PFSK-1 (cell line): ENCODE results near the gene BBIP1.

Experiments used
- FOXP2 ChIP-seq: optimal IDR thresholded peaks from 2 replicates; pipeline ENCODE3; 2011; ENCODE audit warnings: borderline replicate concordance, control low read depth, inconsistent platforms; ENCODE audit not compliant: insufficient read depth; ENCODE audit errors: extremely low read length, extremely low read depth
- POLR2AphosphoS5 ChIP-seq: IDR thresholded peaks from 2 replicates; pipeline ENCODE4 v1.6.1; 2012; ENCODE audit warnings: low read depth, mild to moderate bottlenecking, control low read depth, low read length, moderate library complexity
- REST ChIP-seq, 2 experiments: IDR thresholded peaks; 2 replicates each; pipeline versions ENCODE4 v1.6.1 to v1.8.0; 2011 to 2012; ENCODE audit warnings: low read depth in 2 of 2, low read length in 2 of 2, control low read depth in 1 of 2, inconsistent platforms in 1 of 2, mild to moderate bottlenecking in 1 of 2, moderate library complexity in 1 of 2; ENCODE audit not compliant: insufficient read depth in 1 of 2
- SIN3A ChIP-seq: IDR thresholded peaks from 2 replicates; pipeline ENCODE4 v1.6.1; 2012; ENCODE audit warnings: mild to moderate bottlenecking, low read length, moderate library complexity, borderline replicate concordance; ENCODE audit not compliant: insufficient read depth
- TAF1 ChIP-seq: IDR thresholded peaks from 2 replicates; pipeline ENCODE4 v1.6.1; 2012; ENCODE audit warnings: low read length, control low read depth, borderline replicate concordance; ENCODE audit not compliant: insufficient read depth

DNA sequence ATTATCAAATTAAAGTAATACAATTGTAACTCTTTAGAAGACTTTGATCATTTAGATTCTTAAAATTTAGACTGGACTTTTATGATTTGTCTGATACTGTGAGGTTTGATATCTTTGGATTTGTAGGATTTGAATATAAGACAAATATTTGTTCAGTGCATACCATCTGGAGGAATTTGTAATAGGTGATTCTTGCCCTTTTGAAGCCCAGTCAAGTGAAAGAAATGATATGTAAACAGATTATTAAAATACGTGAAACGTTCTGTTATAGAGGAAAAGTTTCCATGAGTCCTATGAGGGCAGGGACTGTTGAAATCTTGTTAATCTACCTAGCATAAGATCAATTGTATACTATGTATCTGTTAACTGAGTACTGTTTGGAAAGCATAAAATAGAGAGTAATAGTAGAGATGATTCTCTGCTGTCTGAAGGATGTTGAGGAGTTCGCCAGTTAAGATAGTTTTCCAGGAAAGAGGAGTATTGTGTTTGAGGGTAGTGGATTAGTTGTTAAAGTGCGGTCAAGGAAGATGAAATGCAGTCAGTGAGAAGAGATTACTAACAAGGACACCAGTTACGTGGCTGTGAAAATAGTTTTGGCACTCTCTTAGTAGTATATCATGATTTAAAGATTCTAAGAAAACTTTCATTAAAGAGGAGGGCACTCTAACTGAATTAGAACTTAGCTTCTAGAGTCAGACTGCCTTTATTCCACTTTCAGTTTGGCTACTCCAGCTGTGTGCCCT lies 32.9 kb downstream of the BBIP1 start:
- TF ChIP-seq TAF1 (no peak), POLR2AphosphoS5 (no peak), SIN3A (no peak), REST (IDR thresholded peaks at IDR 0.05; ENCODE audit: insufficient read depth in 1 of 2, low read depth in 2 of 2, low read length in 2 of 2) (no peak), FOXP2 (no peak)
